ENCODE data around the gene FRMD4A.

The FRMD4A gene

DNA sequence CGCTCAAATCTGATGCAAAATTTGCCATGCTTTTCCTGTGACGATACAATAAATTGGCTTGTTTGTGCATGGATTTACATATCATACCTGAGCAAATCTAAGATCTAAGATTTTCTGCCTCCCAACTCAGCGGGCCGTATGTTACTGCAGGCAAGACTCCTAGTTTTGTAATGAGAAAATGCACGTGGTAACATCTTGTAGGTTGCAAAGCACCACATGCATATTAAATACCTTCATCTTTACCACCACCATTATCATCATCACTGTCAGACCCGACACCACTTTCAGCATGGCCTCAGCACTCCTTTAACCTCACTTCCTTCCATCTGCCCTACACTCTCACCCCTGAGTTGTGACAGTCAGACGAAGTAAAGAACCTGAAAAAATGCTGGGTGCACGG lies 202.2 kb downstream of the FRMD4A start:
- no peaks in the 10 kb centered on the region for H3K9me3 ChIP-seq (ENCODE audit: control insufficient read depth in 5 of 5, low read length in 5 of 5)
- H3K27ac ChIP-seq (ENCODE audit: low read depth, low read length) = no peak overlapping the region
- H3K4me1 ChIP-seq (ENCODE audit: control insufficient read depth in 5 of 5, insufficient read depth in 5 of 5, low read length in 5 of 5) = peaks cover 0 to 7% (median 0%) of the 10 kb centered on the region in 5 donors
- no peaks in the 10 kb centered on the region for H3K27me3 ChIP-seq (ENCODE audit: control insufficient read depth in 5 of 5, insufficient read depth in 4 of 5, low read length in 5 of 5)
- H3K9ac ChIP-seq (ENCODE audit: low read length in 5 of 5) = no peak overlapping the region
- H3K36me3 ChIP-seq (ENCODE audit: control insufficient read depth in 5 of 5, insufficient read depth in 5 of 5, low read length in 5 of 5) = no peaks in the 10 kb centered on the region
- no peak overlapping the region for H3K4me3 ChIP-seq (ENCODE audit: low read depth in 1 of 5, low read length in 5 of 5)

DNA sequence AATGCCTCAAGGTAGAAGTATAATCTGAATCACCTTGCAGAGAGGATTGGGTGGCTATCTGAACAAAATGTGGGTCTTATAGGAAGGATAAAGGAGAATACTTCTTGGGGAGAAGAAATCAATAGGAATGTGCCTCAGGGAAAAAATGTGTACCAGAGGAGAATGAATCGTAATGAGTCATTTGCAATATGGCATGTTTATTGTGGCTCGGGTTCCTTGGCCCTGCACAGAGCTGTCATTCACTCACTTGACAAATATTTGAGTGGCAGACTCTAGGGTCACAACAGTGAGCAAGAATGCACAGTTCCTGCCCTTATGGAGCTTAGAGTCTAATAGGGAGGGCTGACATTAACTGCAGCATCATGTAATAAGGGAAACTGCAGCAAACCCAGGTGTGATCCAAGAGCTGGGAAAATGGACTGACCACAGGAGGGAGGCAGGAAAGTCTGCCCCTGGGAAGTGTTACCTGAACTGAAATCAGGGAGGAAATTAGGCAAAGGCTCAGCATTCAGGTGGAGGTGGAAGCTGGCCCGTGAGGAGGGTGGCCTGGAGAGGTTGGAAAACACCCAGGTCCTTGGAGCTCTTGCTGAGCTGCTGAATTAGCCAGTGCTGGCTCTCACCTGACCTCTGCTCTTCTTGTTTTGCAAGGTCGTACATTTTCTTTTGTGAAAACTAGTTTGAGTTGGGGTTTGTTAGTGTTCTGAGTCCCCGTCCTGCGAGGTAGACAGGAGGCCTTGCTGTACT lies 203.9 kb downstream of the FRMD4A start:
- Histone ChIP-seq H3K36me3 (ENCODE audit: control insufficient read depth in 5 of 5, insufficient read depth in 5 of 5, low read length in 5 of 5) (no peaks in the 10 kb centered on the region), H3K27me3 (ENCODE audit: control insufficient read depth in 5 of 5, insufficient read depth in 4 of 5, low read length in 5 of 5) (no peaks in the 10 kb centered on the region), H3K4me1 (ENCODE audit: control insufficient read depth in 5 of 5, insufficient read depth in 5 of 5, low read length in 5 of 5) (peaks cover 0 to 11% (median 3%) of the 10 kb centered on the region in 5 donors), H3K9ac (ENCODE audit: low read length in 5 of 5) (no peak overlapping the region), H3K4me3 (ENCODE audit: low read depth in 1 of 5, low read length in 5 of 5) (no peak overlapping the region), H3K9me3 (ENCODE audit: control insufficient read depth in 5 of 5, low read length in 5 of 5) (no peaks in the 10 kb centered on the region), H3K27ac (ENCODE audit: low read depth, low read length) (no peak overlapping the region)

DNA sequence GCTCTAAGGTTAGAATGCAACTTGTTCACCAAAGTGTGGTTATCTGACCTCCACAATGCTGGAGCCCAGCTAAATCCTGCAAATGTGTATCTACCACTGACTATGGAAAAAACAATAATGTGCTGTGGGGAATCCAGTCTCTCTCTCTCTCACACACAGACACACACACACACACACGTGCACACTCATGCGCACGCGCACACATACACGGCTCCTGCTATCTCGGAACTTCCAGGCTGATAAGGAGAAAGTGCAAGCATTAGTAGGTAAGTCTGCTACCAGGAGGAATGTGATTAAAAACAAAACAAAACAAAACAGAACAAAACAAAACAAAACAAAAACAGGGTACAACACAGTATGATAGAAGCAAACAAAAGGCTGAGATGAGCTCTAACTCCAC lies 205.2 kb downstream of the FRMD4A start:
- Histone ChIP-seq H3K9ac (ENCODE audit: low read length in 5 of 5) (no peak overlapping the region), H3K36me3 (ENCODE audit: control insufficient read depth in 5 of 5, insufficient read depth in 5 of 5, low read length in 5 of 5) (no peaks in the 10 kb centered on the region), H3K9me3 (ENCODE audit: control insufficient read depth in 5 of 5, low read length in 5 of 5) (no peaks in the 10 kb centered on the region)

DNA sequence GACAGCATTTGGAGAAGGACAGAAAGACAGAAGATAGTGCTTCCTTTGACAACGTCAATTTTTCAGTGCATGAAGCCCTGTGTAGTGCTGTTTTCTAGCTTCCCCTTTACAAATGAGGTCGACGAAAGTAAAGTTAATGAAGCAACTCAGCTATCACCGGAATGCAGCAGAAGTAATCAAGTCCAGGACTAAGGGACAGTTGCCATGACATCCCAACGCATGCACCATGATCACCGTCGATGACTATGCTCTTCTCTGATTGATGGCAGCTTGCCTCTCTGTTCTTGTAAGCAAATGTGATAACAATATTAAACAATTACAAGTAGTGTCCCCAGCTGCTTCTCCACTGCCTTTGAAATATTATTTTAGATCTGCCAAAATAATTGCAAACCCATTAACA lies 205.8 kb downstream of the FRMD4A start:
- Histone ChIP-seq H3K9me3 (ENCODE audit: control insufficient read depth in 5 of 5, low read length in 5 of 5) (no peaks in the 10 kb centered on the region), H3K36me3 (ENCODE audit: control insufficient read depth in 5 of 5, insufficient read depth in 5 of 5, low read length in 5 of 5) (no peaks in the 10 kb centered on the region), H3K27me3 (ENCODE audit: control insufficient read depth in 5 of 5, insufficient read depth in 4 of 5, low read length in 5 of 5) (no peaks in the 10 kb centered on the region), H3K4me3 (ENCODE audit: low read depth in 1 of 5, low read length in 5 of 5) (no peak overlapping the region), H3K27ac (ENCODE audit: low read depth, low read length) (no peak overlapping the region), H3K4me1 (ENCODE audit: control insufficient read depth in 5 of 5, insufficient read depth in 5 of 5, low read length in 5 of 5) (peaks cover 0 to 11% (median 3%) of the 10 kb centered on the region in 5 donors), H3K9ac (ENCODE audit: low read length in 5 of 5) (no peak overlapping the region)

More for the DNA sequence above, 205.2 kb downstream of the FRMD4A start:
- no peak overlapping the region for H3K27ac ChIP-seq (ENCODE audit: low read depth, low read length)
- no peaks in the 10 kb centered on the region for H3K27me3 ChIP-seq (ENCODE audit: control insufficient read depth in 5 of 5, insufficient read depth in 4 of 5, low read length in 5 of 5)
- no peak overlapping the region for H3K4me3 ChIP-seq (ENCODE audit: low read depth in 1 of 5, low read length in 5 of 5)
- H3K4me1 ChIP-seq (ENCODE audit: control insufficient read depth in 5 of 5, insufficient read depth in 5 of 5, low read length in 5 of 5) = peaks cover 0 to 11% (median 3%) of the 10 kb centered on the region in 5 donors

DNA sequence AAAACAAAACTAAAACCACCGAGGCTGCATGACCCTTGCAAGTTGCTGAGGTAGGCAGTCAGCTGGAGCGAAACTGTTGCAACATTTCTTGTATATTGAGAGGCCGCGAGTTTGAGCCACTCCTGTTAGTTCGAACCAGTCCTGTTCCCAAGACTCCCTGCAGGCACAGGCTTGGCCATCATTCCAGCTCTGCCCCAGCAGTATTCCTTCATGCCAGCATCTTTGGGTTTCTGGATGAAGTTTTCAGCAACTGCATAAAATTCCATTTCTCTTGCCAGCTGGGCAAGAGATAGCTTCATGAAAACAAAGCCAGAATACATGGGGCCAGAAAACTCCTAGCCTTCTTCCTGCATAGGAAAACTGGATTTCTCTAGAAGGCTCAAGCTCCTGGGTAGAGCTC lies 207.6 kb downstream of the FRMD4A start:
- H3K36me3 ChIP-seq (ENCODE audit: control insufficient read depth in 5 of 5, insufficient read depth in 5 of 5, low read length in 5 of 5) = no peaks in the 10 kb centered on the region
- H3K27me3 ChIP-seq (ENCODE audit: control insufficient read depth in 5 of 5, insufficient read depth in 4 of 5, low read length in 5 of 5) = no peaks in the 10 kb centered on the region
- peaks cover 0 to 11% (median 3%) of the 10 kb centered on the region in 5 donors for H3K4me1 ChIP-seq (ENCODE audit: control insufficient read depth in 5 of 5, insufficient read depth in 5 of 5, low read length in 5 of 5)
- H3K27ac ChIP-seq (ENCODE audit: low read depth, low read length) = no peak overlapping the region
- H3K9me3 ChIP-seq (ENCODE audit: control insufficient read depth in 5 of 5, low read length in 5 of 5) = no peaks in the 10 kb centered on the region
- H3K4me3 ChIP-seq (ENCODE audit: low read depth in 1 of 5, low read length in 5 of 5) = no peak overlapping the region
- H3K9ac ChIP-seq (ENCODE audit: low read length in 5 of 5) = no peak overlapping the region

DNA sequence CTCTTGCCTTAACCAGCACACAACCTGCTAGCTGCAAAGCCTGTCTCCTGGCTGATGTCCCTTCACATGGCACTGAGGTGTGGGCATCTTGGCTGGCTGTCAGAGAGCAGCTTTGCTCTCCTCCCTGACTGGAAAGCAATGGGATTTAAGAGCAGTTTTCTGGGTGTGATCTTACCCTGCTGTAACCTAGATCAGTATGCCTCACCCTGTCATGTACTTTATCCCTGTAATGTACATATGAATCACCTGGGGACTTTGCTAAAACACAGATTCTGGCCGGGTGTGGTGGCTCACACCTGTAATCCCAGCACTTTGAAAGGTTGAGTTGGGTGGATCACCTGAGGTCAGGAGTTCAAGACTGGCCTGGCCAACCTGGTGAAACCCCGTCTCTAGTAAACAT lies 209.9 kb downstream of the FRMD4A start:
- H3K36me3 ChIP-seq (ENCODE audit: control insufficient read depth in 5 of 5, insufficient read depth in 5 of 5, low read length in 5 of 5) = no peaks in the 10 kb centered on the region
- no peaks in the 10 kb centered on the region for H3K27me3 ChIP-seq (ENCODE audit: control insufficient read depth in 5 of 5, insufficient read depth in 4 of 5, low read length in 5 of 5)
- peaks cover 0 to 11% (median 3%) of the 10 kb centered on the region in 5 donors for H3K4me1 ChIP-seq (ENCODE audit: control insufficient read depth in 5 of 5, insufficient read depth in 5 of 5, low read length in 5 of 5)
- no peak overlapping the region for H3K4me3 ChIP-seq (ENCODE audit: low read depth in 1 of 5, low read length in 5 of 5)
- H3K9me3 ChIP-seq (ENCODE audit: control insufficient read depth in 5 of 5, low read length in 5 of 5) = no peaks in the 10 kb centered on the region
- no peak overlapping the region for H3K27ac ChIP-seq (ENCODE audit: low read depth, low read length)
- H3K9ac ChIP-seq (ENCODE audit: low read length in 5 of 5) = no peak overlapping the region

DNA sequence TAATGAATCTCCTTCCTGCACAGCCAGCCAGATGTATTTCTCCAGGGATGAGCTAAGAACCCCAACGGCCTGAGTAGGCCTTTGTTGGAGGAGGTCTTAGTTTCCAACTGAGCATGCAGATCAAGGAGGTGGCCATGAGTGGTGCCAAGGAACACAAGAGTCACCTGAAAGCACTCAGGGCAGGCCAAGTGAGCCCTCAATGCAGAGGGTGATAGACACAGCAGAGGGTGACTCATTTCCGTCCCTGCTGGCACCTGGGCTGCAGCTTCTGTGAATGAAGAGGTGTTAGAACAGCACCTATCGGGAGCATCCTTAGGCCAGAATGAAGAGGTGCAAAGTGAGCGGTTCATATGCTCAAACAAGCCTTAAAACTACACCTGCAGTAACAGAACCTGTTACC lies 211.8 kb downstream of the FRMD4A start:
- Histone ChIP-seq H3K4me1 (ENCODE audit: control insufficient read depth in 5 of 5, insufficient read depth in 5 of 5, low read length in 5 of 5) (peaks cover 0 to 8% (median 3%) of the 10 kb centered on the region in 5 donors), H3K27me3 (ENCODE audit: control insufficient read depth in 5 of 5, insufficient read depth in 4 of 5, low read length in 5 of 5) (no peaks in the 10 kb centered on the region), H3K27ac (ENCODE audit: low read depth, low read length) (no peak overlapping the region), H3K9ac (ENCODE audit: low read length in 5 of 5) (no peak overlapping the region), H3K4me3 (ENCODE audit: low read depth in 1 of 5, low read length in 5 of 5) (no peak overlapping the region), H3K36me3 (ENCODE audit: control insufficient read depth in 5 of 5, insufficient read depth in 5 of 5, low read length in 5 of 5) (no peaks in the 10 kb centered on the region), H3K9me3 (ENCODE audit: control insufficient read depth in 5 of 5, low read length in 5 of 5) (no peaks in the 10 kb centered on the region)

DNA sequence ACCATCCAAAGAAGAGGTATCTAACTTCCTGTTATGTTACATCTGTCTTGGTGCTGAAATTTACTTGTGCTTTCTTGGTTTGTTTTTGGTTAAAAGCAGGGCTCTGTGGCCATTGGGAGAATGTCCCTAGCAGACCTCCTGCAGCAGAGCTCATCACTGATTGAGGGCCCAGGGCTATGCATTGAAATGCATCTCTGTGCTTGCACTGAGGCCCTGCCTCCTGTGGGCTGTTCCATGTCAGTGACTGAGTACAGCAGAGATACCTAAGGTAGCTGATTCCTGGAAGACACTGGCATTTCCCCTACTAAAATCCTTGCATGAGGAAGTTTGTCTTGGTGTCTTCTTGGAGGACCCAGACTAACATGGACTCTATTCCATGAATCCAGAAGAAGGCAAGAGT lies 213.9 kb downstream of the FRMD4A start:
- H3K27me3 ChIP-seq (ENCODE audit: control insufficient read depth in 5 of 5, insufficient read depth in 4 of 5, low read length in 5 of 5) = no peaks in the 10 kb centered on the region
- H3K9ac ChIP-seq (ENCODE audit: low read length in 5 of 5) = no peak overlapping the region
- H3K36me3 ChIP-seq (ENCODE audit: control insufficient read depth in 5 of 5, insufficient read depth in 5 of 5, low read length in 5 of 5) = no peaks in the 10 kb centered on the region
- H3K27ac ChIP-seq (ENCODE audit: low read depth, low read length) = no peak overlapping the region
- no peaks in the 10 kb centered on the region for H3K9me3 ChIP-seq (ENCODE audit: control insufficient read depth in 5 of 5, low read length in 5 of 5)
- no peak overlapping the region for H3K4me3 ChIP-seq (ENCODE audit: low read depth in 1 of 5, low read length in 5 of 5)
- no peaks in the 10 kb centered on the region for H3K4me1 ChIP-seq (ENCODE audit: control insufficient read depth in 5 of 5, insufficient read depth in 5 of 5, low read length in 5 of 5)

DNA sequence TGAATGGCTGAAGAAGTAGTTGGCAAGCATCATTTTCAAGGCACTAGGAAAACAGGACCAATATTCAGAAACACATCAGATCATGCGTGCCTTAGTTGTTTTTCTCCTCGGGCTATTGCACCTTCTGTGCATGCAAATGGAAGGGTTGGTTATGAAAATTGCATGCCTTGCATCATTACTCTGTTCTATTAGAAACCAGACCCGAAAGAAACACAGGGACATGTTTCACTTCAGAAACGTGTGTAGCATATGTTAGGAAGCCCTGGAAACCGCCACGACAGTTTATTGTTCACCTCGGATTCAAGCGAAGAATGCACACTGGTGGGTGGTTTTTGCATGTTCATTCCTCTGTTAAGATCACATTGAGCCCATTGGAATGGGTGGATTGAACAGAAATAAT lies 214.7 kb downstream of the FRMD4A start:
- Histone ChIP-seq H3K27me3 (ENCODE audit: control insufficient read depth in 5 of 5, insufficient read depth in 4 of 5, low read length in 5 of 5) (no peaks in the 10 kb centered on the region), H3K9ac (ENCODE audit: low read length in 5 of 5) (no peak overlapping the region), H3K36me3 (ENCODE audit: control insufficient read depth in 5 of 5, insufficient read depth in 5 of 5, low read length in 5 of 5) (no peaks in the 10 kb centered on the region), H3K27ac (ENCODE audit: low read depth, low read length) (no peak overlapping the region), H3K4me3 (ENCODE audit: low read depth in 1 of 5, low read length in 5 of 5) (no peak overlapping the region), H3K4me1 (ENCODE audit: control insufficient read depth in 5 of 5, insufficient read depth in 5 of 5, low read length in 5 of 5) (peaks cover 0 to 4% (median 0%) of the 10 kb centered on the region in 5 donors), H3K9me3 (ENCODE audit: control insufficient read depth in 5 of 5, low read length in 5 of 5) (no peaks in the 10 kb centered on the region)

DNA sequence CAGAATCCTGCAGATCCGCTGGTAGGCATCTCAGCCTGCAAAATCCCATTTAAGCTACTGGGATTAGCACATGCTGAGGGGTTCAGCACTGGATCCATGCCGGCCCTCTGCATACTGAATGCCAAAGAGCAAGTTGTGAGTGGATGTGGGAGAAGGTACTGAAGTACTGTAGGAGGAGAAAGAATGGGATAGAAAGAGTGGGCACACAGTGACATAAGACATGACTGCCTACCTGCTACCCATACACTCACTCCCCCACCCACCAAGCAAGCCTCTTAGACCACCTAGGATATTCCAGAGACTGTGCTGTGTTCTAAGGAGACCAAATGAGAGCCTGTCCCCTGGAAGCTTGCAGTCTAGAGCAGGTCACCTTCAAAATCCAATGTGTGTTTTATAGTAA lies 215.9 kb downstream of the FRMD4A start:
- Histone ChIP-seq H3K4me3 (ENCODE audit: low read depth in 1 of 5, low read length in 5 of 5) (no peak overlapping the region), H3K4me1 (ENCODE audit: control insufficient read depth in 5 of 5, insufficient read depth in 5 of 5, low read length in 5 of 5) (peaks cover 0 to 4% (median 0%) of the 10 kb centered on the region in 5 donors), H3K27ac (ENCODE audit: low read depth, low read length) (no peak overlapping the region), H3K27me3 (ENCODE audit: control insufficient read depth in 5 of 5, insufficient read depth in 4 of 5, low read length in 5 of 5) (no peaks in the 10 kb centered on the region), H3K9ac (ENCODE audit: low read length in 5 of 5) (no peak overlapping the region), H3K36me3 (ENCODE audit: control insufficient read depth in 5 of 5, insufficient read depth in 5 of 5, low read length in 5 of 5) (no peaks in the 10 kb centered on the region), H3K9me3 (ENCODE audit: control insufficient read depth in 5 of 5, low read length in 5 of 5) (no peaks in the 10 kb centered on the region)
